Measurements from ENCODE around the gene FRMD3. TPM values are rescaled to one million over a fixed set of nuclear protein-coding genes. Genes with fewer than 3 reads are reported as not detected.

FRMD3 gene
- total and polyA plus RNA-seq, 8 donors = 1.3 to 18.0 (median 4.1) TPM

DNA sequence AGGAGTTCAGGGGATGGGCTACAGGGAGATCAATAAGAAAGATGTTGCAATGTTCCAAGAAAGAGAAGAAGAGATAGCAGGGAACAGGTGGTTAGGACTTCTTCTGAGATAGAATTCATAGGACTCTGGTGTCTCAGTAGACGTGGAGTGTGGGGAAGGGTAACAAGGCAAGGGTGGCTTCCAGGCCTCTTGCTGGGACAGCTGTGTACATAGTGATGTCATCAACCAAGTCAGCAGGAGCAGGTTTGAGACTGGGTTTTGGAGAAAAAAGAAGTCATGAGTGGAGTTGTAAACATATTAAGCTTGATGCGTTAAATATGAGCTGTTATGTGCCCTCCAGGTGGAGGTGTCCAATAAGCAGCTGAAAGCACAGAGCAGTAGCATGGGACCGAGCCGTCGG lies 263.4 kb downstream of the FRMD3 start:
- intact Hi-C loops (cut with DNase I; ENCODE audit: low total_unique reads) = no loop called here
- 83 to 96% (median 93%) methylated on average over 5 of the region's 5 CpGs for WGBS, 5 donors
- Histone ChIP-seq H3K9me3 (no peaks in the 10 kb centered on the region), H3K27me3 (no peaks in the 10 kb centered on the region), H3K4me1 (no peaks in the 10 kb centered on the region), H3K4me3 (no peak overlapping the region), H3K36me3 (peaks cover 0 to 11% (median 3%) of the 10 kb centered on the region in 4 donors), H3K27ac (no peak overlapping the region)
- no peak for DNase-seq
- no peak for TF ChIP-seq EP300 (IDR thresholded peaks at IDR 0.05)
- TF ChIP-seq POLR2AphosphoS5 (IDR thresholded peaks at IDR 0.05) = no peak
- no peak for TF ChIP-seq POLR2A (IDR thresholded peaks at IDR 0.05)
- TF ChIP-seq, protein P1, sequence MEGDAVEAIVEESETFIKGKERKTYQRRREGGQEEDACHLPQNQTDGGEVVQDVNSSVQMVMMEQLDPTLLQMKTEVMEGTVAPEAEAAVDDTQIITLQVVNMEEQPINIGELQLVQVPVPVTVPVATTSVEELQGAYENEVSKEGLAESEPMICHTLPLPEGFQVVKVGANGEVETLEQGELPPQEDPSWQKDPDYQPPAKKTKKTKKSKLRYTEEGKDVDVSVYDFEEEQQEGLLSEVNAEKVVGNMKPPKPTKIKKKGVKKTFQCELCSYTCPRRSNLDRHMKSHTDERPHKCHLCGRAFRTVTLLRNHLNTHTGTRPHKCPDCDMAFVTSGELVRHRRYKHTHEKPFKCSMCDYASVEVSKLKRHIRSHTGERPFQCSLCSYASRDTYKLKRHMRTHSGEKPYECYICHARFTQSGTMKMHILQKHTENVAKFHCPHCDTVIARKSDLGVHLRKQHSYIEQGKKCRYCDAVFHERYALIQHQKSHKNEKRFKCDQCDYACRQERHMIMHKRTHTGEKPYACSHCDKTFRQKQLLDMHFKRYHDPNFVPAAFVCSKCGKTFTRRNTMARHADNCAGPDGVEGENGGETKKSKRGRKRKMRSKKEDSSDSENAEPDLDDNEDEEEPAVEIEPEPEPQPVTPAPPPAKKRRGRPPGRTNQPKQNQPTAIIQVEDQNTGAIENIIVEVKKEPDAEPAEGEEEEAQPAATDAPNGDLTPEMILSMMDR (IDR thresholded peaks at IDR 0.05) = no peak

DNA sequence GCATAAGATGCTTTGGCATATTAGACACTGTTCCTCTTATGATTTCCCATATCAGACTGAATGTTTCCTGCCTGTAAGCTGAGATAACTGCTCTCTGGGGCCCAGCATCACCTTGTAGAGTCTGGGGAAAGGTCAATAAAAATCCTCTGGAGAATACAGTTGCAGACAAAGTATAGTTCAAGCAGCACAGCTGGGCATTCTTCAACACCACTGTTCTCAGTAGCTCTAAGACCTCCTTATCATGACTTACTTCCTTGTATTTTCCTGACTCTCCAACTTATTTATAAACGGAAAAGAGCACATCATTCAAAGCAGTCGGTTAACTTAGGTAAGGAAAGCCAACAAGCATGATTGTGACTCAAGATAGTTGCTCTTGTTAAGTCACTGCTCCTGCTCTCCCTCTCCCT lies 266.5 kb downstream of the FRMD3 start:
- no peak overlapping the region for H3K27ac ChIP-seq
- peaks cover 0 to 12% (median 4%) of the 10 kb centered on the region in 4 donors for H3K4me1 ChIP-seq
- H3K27me3 ChIP-seq = no peaks in the 10 kb centered on the region
- peaks cover 0 to 6% (median 3%) of the 10 kb centered on the region in 4 donors for H3K36me3 ChIP-seq
- WGBS, 5 donors = 33 to 73% (median 62%) methylated on average over 2 of the region's 2 CpGs
- TF ChIP-seq POLR2A (IDR thresholded peaks at IDR 0.05) = no peak
- no peak for TF ChIP-seq EP300 (IDR thresholded peaks at IDR 0.05)
- TF ChIP-seq POLR2AphosphoS5 (IDR thresholded peaks at IDR 0.05) = no peak
- TF ChIP-seq, protein P1 (IDR thresholded peaks at IDR 0.05) = no peak
- H3K4me3 ChIP-seq = no peak overlapping the region
- no peaks in the 10 kb centered on the region for H3K9me3 ChIP-seq
- no peak for DNase-seq
- intact Hi-C loops (cut with DNase I; ENCODE audit: low total_unique reads) = no loop called here

DNA sequence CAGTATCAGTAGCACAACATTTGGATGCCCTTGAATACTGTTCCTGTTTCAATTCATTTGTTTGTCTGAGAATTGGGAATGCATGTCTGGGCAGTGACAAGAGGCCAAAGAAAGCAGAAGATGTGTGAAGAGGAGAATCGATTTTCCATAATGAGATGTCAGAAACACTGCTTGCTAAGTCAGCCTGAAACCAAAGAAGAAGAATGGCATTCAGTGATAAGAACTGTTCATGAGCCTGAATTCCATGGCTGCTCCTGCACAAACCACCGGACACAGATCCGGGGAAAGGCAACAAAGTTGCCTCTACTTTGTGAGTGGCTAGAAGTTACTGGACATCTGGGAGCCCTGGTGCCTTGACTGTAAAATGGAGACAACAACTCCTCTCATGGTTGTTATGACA lies 268.1 kb downstream of the FRMD3 start:
- DNase-seq = no peak
- H3K9me3 ChIP-seq = no peaks in the 10 kb centered on the region
- H3K27me3 ChIP-seq = no peaks in the 10 kb centered on the region
- TF ChIP-seq, protein P1 (IDR thresholded peaks at IDR 0.05) = no peak
- TF ChIP-seq EP300 (IDR thresholded peaks at IDR 0.05) (no peak), POLR2A (IDR thresholded peaks at IDR 0.05) (no peak), POLR2AphosphoS5 (IDR thresholded peaks at IDR 0.05) (no peak)
- 27 to 59% (median 46%) methylated on average over 3 of the region's 3 CpGs for WGBS, 5 donors
- H3K27ac ChIP-seq = no peak overlapping the region
- peaks cover 0 to 6% (median 3%) of the 10 kb centered on the region in 4 donors for H3K36me3 ChIP-seq
- H3K4me1 ChIP-seq = peaks cover 0 to 18% (median 8%) of the 10 kb centered on the region in 4 donors
- no peak overlapping the region for H3K4me3 ChIP-seq
- intact Hi-C loops (cut with DNase I; ENCODE audit: low total_unique reads) = no loop called here

DNA sequence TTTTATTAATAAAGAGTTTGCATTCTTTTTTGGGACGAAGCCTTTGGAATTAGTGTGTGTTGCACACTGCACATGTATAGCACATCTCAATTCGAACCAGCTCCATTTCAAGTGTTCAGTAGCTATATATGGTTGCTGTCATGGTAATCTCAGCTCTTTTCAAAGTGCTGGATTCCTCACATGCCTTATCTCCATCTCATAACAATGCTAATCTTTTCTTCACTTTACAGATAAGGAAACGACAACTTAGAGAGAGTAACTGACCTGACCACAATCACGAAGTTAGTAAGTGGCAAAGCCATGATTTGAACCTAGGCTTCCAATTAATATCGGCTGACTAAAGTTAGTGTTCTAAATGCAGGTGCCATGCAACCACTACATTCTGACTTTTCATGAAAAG lies 270.5 kb downstream of the FRMD3 start:
- TF ChIP-seq POLR2AphosphoS5 (IDR thresholded peaks at IDR 0.05) = no peak
- no peak for TF ChIP-seq POLR2A (IDR thresholded peaks at IDR 0.05)
- no peak for TF ChIP-seq EP300 (IDR thresholded peaks at IDR 0.05)
- TF ChIP-seq, protein P1 (IDR thresholded peaks at IDR 0.05) = no peak
- peaks cover 0 to 18% (median 8%) of the 10 kb centered on the region in 4 donors for H3K4me1 ChIP-seq
- no peak overlapping the region for H3K27ac ChIP-seq
- DNase-seq = no peak
- H3K4me3 ChIP-seq = no peak overlapping the region
- WGBS, 5 donors = 47 to 68% (median 64%) methylated on average over 5 of the region's 5 CpGs
- H3K9me3 ChIP-seq = no peaks in the 10 kb centered on the region
- H3K36me3 ChIP-seq = no peaks in the 10 kb centered on the region
- intact Hi-C loops (cut with DNase I; ENCODE audit: low total_unique reads) = no loop called here
- H3K27me3 ChIP-seq = no peaks in the 10 kb centered on the region
